ENCODE measurements around the gene ILF3.

ILF3 gene

DNA sequence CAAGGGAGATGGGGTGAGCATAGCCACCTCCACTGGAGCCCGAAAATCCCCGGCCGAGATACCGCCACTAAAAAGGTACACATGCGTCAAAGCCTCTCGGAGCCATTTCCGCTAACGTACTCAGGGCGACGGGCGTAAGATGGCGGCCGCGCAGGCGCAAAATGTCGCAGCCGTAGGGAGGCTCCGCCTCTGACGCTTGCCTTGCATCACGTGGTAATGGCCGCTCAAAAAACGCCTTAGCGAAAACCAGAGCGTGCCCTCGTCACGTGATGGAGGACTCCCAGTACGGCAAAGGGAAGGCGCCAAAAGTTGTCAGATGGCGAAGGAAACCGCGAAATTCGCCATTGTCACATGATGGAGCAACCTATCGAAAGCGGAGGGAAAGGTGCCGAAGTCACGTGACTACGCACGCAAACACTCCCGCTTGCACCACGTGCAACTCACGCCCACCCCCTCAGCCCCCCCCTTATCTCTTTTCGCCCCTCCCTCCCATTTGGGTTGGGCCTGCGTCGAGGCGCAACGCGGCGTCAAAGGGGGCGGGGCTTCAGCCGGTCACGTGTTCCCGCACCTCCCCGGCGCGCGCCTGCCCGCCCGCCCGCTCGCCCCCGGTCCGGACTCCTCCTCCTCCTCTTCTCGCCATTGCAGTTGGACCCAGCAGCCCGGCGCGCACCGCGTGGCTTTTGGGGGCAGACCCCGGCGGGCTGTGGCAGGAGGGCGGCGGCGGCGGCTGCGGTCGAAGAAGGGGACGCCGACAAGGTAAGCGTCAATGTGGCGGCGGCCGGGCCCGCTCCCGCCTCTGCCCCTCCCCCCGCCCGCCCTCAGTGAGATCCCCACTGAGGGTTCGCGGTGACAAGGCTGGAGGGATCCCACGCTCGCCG lies at the start of gene ILF3:
Gene ILF3, plus strand, starts transcription at position 615 of the 878 bp plus-strand sequence. CDS start 16,260 bp downstream, outside the sequence.
- peak; percentile 99 for DNase-seq (ENCODE audit: low read depth in 1 of 2, low spot score in 1 of 2)

DNA sequence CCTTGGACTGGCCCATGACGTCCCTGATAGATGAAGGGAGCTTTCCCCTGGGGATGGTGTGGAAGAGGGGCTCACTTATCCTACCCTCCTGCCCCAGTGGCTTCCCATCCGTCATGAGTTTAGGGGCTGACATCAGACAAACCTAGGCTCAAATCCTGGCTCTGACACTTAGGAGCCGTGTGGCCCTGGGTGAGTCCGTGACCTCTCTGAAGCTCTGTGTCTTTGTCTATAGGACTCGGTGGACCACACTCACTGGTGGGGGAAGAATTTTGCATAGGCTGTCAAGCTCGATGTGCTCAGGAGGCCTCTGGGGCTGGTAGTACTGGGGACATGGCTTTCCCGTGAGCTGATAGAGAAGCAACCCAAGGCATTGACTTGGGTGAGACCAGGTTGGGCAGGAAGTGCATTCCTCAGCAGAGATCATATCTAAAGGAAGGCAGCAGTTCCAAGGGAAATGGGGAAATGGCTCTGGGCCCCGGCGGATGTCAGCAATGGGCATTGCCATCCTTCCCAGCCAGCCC lies 49.6 kb upstream of the ILF3 start:
- DNase-seq (ENCODE audit: low read depth in 1 of 2, low spot score in 1 of 2), result no peak

DNA sequence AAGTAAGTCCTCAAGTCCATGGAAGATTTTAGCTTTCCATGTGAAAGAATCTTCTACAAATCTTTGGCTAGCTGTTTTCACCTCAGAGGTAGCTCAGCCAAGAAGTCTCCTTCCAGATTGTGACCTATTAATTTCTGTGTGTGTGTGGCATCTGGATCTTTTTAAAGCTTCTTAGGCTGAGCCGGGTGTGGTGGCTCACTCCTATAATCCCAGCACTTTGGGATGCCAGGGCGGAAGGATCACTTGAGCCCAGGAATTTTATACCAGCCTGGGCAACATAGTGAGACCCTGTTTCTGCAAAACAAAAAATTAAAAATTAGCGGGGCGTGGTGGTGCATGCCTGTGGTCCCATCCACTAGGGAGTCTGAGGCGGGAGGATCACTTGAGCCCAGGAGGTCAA lies 42.2 kb upstream of the ILF3 start:
- no peak for DNase-seq (ENCODE audit: low read depth in 1 of 2, low spot score in 1 of 2)

DNA sequence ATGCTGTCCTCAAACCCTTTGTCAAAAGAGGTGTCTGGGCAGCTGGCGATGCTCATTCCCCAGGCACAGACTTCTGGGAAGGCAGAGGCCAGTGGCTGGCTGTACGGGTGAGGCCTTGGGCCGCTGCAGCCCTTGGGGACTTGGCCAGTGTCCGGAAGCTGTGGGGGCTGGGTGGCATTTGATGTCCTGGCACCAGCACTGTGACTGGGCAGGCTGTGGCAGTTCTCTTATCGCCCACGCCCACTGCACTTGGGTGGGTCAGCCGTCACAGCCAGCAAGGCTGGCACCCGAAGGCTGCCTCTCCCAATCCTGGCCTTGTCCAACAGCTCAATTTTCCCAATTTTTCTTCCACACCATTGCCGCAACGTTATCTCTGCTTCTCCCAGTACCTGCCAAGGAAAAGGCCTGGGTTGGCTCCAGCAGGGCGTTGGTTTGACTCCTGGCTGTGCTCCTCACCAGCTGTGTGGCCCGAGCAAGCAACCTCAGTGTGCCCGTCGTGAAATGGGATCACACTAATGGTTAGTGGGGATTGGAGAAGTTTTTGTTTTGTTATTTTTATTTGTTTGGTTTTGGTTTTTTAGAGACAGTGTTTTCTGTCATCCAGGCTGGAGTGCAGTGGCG lies 41.5 kb upstream of the ILF3 start:
- no peak for DNase-seq (ENCODE audit: low read depth in 1 of 2, low spot score in 1 of 2)

DNA sequence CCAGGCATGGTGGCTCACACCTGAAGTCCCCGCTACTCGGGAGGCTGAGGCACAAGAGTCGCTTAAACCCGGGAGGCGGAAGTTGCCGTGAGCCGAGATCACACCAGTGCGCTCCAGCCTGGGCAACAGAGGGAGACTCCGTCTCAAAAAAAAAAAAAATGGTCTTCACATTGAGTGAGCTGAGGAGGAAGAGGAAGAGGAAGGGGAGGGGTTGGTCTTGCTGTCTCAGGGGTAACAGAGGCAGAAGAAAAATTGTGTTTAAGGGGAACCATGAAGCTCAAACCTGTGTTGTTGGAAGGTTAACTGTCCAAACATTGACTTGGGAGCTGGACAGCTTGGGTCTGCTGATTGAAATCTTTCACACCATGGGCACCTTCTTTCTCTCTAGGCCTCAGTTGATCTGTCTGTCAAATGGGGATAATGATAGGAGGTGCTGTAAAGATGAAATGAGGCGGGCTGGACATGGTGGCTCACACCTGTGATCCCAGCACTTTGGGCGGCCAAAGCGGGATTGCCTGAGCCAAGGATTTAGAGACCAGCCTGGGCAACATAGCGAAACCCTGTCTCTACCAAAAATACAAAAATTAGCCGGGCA lies 38.6 kb upstream of the ILF3 start:
- no peak for DNase-seq (ENCODE audit: low read depth in 1 of 2, low spot score in 1 of 2)

DNA sequence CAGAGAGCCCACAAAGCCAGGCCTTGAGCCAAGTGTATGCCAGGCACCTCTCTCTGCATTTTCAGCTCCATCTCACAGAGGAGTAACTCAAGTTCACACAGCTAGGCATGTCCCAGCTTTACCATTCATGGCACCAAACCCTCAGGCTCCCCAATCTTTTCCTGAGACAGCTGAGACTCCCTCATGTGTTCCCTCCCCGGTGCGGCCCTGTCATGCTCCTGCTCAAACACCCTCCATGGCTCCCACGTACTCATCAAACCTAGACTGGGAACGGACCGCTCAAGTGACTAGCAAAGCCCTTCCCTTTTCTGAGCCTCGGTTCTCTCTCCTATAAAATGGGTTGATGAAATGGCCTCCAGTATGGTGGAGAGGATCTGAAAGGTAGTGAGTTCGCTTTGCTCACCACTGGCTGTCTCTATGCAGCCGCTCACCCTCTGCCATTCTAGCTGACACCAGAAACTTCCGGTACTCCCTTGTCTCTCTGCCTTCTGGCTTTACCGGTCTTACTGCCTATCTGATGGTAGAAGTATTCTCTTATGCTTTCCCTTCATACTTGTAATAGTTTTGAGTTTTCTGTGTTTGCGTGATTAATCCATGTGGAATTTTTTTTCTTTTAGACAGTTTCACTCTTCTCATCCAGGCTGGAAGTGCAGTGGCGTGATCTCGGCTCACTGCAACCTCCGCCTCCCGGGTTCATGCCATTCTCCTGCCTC lies 36.6 kb upstream of the ILF3 start:
- DNase-seq (ENCODE audit: low read depth in 1 of 2, low spot score in 1 of 2), result no peak

DNA sequence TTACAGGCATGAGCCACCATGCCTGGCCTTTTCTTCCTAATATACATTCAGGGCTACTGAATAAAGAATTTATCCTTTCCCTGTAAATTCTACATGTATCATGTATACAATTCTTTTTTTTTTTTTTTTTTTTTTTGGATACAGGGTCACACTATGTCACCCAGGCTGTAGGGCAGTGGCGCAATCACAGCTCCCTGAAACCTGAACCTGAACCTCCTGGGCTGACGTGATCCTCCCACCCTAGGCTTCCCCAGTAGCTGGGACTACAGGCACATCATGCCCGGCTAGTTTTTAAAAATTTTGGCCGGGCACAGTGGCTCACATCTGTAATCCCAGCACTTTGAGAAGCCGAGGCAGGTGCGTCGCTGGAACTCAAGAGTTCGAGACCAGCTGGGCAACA lies 35.3 kb upstream of the ILF3 start:
- DNase-seq (ENCODE audit: low read depth in 1 of 2, low spot score in 1 of 2), result no peak

DNA sequence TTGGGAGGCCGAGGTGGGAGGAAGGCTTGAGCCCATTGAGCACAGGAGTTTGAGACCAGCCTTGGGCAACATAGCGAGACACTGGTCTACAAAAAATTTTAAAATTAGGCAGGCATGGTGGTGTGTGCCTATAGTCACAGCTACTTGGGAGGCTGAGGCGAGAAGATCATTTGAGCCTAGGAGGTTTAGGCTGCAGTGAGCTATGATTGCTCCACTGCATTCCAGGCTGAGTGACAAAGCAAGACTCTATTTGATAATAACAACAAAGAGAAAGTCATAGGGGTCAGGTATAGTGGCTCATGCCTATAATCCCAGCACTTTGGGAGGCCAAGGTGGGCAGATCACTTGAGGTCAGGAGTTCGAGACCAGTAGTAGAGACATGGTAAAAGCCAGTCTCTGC lies 33.4 kb upstream of the ILF3 start:
- no peak for DNase-seq (ENCODE audit: low read depth in 1 of 2, low spot score in 1 of 2)

DNA sequence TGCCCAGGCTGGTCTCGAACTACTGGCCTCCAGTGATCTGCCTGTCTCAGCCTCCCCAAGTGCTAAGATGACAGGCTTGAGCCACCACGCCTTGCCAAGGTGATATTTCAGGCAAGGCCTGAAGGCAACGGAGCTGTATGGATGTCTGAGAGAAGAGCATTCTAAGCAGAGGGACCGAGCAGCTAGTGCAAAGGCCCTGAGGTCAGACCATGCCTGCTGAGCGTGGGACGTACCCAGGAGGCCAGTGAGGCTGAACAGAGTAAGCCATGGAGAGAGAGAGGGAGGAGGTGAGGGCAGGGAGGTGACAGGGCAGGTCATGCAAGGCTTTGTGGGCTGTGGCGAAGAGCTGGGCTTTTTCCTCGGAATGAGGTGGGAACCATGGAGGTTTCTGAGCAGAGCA lies 32.2 kb upstream of the ILF3 start:
- no peak for DNase-seq (ENCODE audit: low read depth in 1 of 2, low spot score in 1 of 2)

DNA sequence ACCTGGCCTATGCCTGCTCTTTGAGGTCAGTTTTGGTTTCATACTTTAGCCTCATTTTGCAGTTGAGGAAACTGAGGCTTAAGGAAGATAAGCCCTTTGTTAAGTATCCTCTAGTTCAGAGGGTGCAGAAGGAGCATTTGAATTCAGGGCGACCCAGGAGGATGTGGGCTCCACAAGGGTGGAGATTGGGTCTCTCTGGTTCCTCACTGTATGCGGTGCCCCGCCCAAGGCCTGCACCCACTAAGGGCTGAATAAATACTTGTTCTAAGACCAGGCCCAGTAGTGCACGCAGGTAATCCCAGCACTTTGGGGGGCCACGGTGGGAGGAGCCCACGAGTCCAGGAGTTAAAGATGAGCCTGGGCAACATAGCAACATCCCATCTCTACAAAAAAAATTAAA lies 29.6 kb upstream of the ILF3 start:
- no peak for DNase-seq (ENCODE audit: low read depth in 1 of 2, low spot score in 1 of 2)

DNA sequence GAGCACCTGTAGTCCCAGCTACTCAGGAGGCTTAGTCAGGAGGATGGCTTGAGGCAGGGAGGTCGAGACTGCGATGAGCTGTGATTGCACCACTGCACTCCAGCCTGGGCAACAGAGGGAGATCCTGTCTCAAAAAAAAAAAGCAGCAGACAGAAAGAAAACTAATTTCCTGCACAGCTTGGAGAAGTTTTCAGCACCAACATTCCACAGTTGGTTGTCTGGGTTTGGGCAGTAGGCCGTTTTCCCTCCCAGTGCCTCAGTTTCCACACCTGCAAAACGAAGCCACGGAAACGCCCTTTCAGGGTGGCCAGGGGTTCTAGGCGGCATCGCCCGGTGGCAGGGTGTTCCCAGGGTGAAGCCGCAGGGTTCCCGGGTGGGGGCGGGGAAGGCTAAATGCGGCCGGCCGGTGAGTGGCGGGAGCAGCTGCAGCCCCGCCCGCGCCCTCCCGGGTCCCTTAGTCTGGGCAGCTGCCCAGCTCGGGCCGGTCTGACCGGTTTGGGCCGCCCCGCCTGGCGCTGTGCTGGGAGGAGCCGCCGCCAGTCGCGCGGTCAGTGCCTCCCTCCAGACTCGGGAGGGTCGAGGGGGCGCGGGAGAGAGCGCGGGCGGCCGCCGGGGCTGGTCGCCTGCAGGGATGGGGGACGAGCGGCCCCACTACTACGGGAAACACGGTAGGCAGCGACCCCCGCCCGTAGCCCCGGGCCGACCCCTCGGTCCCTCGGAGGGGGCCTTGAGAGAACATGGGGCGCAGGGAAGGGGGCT lies 29.0 kb upstream of the ILF3 start, which contains the start of gene SLC44A2:
Gene SLC44A2, plus strand, starts transcription at position 551 of the 759 bp plus-strand sequence. Its CDS starts 81 bp downstream, at position 632.
- DNase-seq (ENCODE audit: low read depth in 1 of 2, low spot score in 1 of 2), result no peak

DNA sequence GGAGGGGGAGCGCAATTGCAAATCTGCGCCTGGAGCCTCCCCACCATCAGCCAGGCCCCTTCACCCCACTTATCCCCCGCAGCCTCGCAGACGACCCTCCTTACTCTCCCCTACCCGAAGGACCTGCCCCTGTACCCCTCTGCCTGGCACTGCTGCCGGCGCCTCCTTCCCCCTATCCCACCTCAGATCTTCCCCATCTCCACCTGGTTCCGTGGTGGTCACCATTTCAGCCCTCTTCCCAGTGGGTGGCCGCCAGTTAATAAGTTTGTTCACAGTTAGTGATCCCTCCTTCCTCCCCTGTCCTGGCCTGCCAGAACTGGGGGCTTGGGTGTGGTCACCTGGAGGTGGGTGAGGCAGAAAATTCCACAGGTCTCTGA lies 28.4 kb upstream of the ILF3 start:
- no peak for DNase-seq (ENCODE audit: low read depth in 1 of 2, low spot score in 1 of 2)

DNA sequence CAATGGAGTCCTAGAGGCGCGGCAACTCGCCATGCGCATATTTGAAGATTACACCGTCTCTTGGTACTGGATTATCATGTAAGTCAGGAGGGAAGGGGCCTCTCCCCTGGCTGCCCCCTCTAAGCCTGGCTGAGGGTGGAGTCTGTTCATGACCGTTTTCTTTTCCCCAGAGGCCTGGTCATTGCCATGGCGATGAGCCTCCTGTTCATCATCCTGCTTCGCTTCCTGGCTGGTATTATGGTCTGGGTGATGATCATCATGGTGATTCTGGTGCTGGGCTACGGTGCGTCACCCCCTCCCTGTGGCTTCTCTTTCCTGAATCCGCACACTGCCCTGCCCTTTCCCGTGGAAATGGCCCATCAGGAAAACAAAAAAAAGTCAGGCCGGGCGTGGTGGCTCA lies 22.3 kb upstream of the ILF3 start:
- no peak for DNase-seq (ENCODE audit: low read depth in 1 of 2, low spot score in 1 of 2)

DNA sequence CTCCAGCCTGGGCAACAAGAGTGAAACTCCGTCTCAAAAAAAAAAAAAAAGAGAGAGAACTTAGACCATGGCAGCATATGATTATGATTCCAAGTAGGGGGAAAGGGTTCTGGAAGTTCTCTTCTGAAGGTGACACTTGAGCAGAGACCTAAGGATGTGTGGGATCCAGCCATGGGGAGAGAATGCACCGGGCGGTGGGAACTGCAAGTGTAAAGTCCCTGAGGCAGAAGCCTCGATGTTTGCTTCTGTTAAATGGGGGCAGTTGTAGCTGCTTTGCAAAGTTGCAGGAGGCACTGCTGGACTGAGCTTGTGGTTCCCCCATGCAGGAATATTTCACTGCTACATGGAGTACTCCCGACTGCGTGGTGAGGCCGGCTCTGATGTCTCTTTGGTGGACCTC lies 19.7 kb upstream of the ILF3 start:
- DNase-seq (ENCODE audit: low read depth in 1 of 2, low spot score in 1 of 2), result no peak

DNA sequence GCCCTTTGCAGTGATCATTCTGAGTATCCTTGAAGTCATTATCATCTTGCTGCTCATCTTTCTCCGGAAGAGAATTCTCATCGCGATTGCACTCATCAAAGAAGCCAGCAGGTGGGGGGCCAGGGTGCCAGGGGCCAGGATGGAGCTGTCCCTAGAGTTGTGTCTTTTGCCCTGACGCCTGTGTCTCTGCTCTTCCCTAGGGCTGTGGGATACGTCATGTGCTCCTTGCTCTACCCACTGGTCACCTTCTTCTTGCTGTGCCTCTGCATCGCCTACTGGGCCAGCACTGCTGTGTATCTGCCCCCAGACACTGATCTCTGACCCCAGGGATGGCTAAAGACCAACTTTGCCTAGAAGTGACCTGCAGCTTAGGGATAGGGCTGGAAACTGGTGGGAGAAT lies 19.2 kb upstream of the ILF3 start:
- DNase-seq (ENCODE audit: low read depth in 1 of 2, low spot score in 1 of 2), result no peak

DNA sequence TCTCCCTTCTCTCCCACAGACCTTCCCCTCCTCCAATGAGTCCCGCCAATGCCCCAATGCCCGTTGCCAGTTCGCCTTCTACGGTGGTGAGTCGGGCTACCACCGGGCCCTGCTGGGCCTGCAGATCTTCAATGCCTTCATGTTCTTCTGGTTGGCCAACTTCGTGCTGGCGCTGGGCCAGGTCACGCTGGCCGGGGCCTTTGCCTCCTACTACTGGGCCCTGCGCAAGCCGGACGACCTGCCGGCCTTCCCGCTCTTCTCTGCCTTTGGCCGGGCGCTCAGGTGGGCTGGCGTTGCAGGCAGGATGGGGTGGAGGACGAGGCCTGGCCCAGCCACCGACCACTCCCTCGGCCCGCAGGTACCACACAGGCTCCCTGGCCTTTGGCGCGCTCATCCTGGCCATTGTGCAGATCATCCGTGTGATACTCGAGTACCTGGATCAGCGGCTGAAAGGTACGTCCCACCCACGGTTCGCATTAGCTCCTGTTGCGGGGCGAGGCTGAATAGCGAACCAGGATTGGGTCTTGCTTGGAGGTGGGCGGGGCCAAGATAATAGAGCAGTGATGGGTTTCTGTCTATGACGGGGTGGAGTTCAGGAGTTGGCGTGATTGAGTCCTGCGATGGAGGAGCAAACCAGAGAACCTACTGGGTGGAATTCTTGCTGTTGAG lies 17.7 kb upstream of the ILF3 start:
- no peak for DNase-seq (ENCODE audit: low read depth in 1 of 2, low spot score in 1 of 2)

DNA sequence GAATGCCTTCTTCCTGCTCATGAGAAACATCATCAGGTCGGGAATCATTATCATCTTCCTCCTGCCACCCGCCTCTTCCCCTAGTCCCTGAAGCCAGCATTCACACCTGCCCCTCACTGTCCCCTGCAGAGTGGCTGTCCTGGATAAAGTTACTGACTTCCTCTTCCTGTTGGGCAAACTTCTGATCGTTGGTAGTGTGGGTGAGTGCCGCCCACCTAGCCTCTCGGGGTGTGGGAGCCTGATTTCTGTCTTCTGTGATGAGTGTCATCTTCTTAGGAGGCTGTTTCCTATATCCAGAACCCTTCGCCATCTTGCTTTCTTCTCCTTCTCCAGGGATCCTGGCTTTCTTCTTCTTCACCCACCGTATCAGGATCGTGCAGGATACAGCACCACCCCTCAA lies 16.3 kb upstream of the ILF3 start:
- DNase-seq (ENCODE audit: low read depth in 1 of 2, low spot score in 1 of 2), result no peak

DNA sequence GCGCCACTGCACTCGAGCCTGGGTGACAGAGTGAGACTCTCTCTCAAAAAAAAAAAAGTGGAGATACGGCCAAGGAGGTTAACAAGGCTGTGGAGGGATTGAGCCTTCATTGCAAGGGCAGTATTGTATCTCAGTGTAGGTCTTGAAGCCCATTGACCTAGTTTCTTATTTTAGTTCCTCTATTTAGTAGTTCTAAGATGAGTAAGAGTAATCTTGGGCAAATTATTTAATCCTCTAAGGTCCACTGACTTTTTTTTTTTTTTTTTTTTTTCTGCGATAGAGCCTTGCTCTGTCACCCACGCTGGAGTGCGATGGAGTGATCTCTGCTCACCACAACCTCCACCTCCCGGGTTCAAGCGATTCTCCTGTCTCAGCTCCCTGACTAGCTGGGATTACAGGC lies 14.3 kb upstream of the ILF3 start:
- no peak for DNase-seq (ENCODE audit: low read depth in 1 of 2, low spot score in 1 of 2)

DNA sequence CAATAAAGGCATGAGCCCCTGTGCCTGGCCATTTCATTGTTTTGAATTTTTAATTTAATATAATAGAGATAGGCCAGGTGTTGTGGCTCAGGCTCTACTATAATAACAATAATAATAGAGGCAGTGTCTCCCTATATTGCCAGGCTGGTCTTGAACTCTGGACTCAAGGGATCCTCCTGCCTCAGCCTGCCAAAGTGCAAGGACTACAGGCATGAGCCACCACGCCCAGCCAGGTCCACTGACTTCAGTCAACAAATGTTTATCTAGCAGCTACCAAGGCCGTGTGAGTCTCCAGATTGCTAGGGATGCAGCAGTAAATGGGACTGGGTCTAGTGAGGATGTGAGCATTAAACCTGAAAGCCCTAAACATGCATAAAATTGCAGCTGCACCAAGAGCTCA lies 13.8 kb upstream of the ILF3 start:
- DNase-seq (ENCODE audit: low read depth in 1 of 2, low spot score in 1 of 2), result no peak

DNA sequence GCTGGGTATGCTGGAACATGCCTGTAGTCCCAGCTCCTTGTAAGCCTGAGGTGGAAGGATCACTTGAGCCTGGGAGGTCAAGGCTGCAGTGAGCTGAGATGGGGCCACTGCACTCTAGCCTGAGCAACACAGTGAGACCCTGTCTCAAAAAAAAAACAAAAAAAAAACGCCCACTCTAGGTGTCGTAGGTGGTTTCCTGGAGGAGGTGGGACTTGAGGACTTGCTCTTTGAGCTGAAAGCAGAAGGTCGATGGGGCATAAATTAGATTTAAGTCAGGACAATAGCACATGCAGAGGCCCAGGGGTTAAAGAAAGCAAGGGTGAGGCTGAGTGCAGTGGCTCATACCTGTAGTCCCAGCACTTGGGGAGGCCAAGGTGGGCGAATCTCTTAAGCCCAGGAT lies 12.9 kb upstream of the ILF3 start:
- DNase-seq (ENCODE audit: low read depth in 1 of 2, low spot score in 1 of 2), result no peak
